Kidney glomerular epithelial cell (primary cell): ENCODE measurements around the gene OBSL1.

ENCODE experiments used
- DNase-seq: peaks from one replicate; lab custom pipeline; 2025; lab: John Stamatoyannopoulos, UW

The OBSL1 gene

GRCh38 chr2:219565130-219566080, 5.9 kb downstream of the OBSL1 start:
- no peak for DNase-seq

- no peak for DNase-seq
Measured at GRCh38 chr2:219563271-219563928, 7.9 kb downstream of the OBSL1 start.

DNA sequence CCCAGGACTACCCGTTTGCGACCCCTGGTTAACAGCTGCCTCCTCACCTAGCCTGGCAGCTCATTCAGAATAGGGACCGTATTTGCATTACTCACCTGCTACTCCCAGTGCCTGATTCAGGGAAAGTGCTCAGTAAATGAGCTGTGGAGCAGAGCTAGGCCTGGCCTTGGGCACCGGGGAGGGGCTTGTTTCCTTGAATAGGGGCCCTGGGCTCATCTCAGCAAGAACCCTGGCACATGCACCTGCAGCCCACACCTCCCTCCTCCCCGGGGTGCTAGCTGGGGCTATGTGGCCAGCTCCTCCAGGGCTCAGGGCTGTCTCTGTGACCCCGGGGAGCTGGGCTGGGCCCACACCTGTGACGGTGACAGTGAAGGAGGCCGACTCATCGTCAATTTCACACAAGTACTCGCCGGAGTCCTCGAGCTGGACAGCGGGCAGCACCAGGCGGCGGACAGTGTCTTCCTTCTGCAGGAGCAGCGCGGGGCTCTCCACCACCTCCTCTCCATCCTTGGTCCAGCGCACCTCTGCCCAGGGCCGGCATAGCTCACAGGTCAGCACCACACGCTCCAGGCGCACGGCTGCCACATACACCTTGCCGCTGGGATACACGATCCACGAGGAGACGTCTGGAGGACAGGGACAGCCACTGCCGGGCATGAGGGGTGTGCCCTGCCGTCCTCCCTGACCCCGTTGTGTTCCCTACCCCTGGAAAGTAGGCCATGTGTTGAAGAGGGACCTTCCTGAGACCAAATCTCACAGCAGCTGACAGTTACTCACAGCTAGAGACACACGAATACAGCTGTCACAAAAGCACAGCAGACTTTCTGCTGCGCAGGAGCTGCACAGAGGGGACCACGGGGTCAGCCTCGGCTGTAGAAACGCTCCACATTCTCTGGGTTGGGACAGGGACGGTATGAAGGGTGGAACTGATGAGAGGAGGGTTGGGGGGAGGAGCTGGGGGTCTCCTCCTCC, 9.0 kb downstream of the OBSL1 start:
- DNase-seq, result no peak

DNA sequence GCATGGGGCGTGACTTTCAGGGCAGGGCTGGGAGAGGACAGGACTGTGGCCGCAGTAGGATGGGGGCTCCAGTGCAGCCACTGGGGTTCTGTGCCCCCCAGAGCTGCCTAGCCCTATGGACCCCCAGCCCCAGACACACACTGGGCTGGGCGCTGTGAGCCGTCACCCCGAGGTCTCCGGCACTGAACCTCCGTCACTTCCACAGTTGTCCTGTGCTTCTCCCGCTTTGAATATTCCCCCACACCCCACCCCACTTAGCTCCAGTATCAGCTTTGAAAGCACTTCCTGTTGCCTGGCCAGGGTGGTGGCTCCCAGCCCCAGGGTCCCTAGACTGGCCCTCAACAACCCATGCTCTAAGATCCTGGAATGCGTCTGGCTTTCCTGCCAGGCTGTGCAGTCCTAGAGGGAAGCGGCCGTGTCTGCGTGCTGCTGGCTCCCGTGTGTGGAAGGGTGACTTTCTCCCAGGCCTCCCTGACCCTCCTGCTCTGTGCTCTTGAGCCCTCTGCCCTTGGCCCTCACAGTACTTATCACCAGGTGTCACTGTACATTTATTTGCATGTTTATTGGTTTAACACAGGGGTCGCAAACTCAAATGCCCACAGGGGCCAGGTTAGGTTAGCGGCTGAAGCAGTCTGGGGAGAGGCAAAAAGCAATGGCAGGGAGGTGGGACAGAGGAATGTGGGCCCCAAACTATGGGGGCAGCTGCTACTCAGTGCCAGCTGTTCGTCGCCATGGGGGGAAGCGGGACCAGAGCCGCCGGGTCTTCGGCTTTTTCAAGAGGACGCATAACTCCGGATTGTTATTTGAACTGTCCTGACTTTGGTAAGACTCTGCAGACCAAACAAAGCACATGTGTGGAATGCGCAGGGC, 9.9 kb downstream of the OBSL1 start:
- DNase-seq, result no peak

DNA sequence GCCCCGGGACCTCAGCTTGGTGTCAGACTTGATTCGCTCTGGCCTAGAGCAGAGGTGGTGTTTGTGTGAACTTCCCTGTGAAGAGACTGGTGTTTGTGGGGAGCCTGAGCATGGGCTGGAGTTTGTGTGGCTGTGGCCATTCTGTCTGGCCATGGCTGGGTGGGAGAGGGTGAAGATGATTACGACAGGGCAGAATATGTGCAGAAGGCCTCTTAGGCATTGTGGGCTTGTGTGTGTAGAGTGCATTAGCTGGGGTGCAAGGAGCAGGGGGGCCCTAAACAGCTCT, 10.5 kb downstream of the OBSL1 start:
- no peak for DNase-seq

DNA sequence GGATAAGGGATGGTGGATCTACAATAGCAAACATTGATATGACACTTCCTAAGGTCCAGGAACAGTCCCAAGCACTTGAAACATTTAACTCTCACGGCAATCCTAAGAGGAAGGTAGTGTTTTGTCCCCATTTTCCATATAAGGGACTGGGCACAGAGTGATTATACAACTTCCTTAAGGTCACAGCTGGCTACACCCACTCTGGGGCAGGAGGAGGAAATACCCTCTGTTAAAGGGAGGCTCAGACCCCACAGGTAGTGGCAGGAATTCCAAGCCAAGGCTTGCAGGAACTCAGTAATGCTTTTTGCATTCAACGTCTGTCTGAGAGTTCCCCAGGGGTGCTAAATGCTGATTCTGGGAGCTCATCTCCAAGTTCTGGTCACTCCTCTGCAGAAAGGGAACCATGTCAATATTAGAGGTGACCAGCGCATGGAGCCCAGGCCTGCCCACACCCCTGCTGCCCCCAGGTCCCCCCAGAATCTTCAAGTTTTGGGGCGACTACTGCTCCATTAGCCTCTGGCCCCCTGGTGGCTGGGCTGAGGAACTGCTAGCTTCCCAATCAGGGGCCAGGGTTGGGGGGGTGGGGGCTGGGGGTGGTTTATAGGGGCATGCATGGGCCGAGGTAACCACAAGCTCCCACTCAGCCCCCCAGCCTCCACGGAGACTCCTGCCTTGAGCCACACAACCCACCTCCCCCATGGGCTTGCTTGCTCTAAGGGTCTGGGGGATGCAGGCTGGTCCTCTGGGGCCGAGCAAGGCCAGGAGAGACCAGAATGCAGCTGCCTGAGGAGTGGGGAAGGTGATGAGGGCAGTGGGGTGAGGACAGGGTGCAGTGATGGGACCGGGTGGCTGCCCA, 11.1 kb downstream of the OBSL1 start:
- no peak for DNase-seq

DNA sequence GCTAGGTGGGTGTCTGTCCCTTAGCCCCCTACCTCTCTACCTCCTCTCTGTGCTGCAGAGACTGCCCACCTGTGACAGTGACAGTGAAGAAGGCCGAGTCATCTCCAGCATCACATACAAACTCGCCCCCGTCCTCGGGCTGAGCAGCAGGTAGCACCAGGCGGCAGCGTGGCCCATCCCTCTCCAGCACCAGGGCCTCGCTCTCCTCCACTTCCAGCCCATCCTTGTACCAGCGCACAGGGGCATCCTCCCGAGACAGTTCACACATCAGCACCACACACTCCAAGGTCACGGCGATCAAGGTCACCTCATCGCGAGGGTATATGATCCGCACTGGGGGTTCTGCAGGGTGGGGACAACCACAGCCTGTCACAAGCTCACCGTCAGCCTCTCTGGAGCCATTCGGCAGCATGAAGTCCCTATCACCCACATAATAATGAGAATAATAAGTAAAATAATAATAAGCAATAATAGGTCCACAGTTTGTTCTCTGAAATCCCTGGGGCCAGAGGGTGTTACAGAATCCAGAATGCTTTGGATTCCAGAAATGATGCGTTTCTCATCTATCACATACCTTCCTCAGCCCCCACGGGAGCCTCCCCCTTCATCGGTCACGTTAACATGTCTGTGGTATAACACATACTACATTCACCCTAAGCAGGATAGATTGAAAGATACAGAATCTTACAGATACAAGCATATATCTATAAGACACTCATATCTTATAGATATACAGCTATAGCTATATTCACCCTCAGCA, 12.0 kb downstream of the OBSL1 start:
- peak; percentile 5 for DNase-seq

DNA sequence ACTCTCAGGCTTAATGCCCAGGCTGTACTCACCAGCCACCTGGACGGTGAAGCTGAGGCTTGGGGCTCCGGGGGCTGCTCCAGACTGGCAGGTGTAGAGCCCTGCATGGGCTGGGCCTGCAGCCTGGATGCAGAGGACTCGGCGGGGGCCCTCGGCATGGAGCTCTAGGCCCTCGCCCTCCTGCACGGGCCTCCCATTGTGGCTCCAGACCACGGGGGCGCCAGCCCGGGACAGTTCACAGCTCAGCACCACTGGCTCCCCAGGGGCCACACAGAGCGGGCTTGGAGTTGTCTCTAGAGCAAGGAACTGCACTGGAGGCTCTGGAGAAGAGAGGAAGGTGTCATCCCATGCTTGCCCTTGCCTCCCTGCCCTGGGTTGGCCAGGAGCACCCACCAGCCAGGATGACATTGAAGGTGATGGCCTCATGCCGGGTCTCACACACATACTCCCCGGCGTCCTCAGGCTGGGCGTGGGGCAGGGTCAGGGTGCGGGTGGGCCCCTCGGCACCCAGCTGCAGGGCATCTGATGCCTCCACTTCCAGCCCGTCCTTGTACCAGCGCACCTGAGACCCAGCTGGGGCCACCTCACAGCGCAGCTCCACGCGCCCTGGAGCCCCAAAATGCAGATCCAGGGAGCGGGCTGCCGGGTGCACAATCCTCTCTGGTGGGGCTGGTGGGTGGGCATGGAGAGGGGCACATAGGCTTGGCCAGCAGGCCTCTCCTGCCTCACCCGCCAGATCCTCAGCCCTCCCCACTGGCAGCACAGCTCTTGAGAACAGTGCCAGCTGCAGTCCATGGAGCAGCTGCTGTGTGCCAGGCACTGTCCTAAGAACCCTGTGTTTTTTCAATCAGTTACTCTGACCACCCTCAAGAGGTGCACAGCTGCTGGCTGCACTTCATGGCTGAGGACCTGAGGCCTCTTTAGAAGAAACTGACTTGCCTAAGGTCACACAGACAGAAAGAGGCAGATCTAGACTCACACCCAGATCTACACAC, 13.3 kb downstream of the OBSL1 start:
- no peak for DNase-seq

GRCh38 chr2:219557320-219557719, 14.0 kb downstream of the OBSL1 start:
- no peak for DNase-seq

DNA sequence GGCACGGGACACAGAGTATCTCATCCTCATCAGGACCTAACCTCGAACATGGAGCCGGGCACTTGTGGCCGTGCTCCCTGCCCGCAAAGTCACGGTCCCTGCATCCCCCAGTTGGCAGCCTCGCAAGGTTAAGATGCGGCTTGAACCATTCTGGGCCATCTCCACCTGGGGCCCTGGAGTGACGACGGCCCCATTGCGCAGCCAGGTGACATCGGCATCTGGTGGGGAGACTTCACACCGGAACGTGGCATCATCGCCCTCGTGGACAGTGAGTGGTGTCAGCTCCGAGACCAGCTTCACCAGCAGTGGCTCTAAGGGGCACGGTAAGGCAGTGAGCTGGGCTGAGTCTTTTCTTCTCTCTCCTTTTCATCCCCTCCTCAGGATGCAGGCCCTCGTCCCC, 14.9 kb downstream of the OBSL1 start:
- no peak for DNase-seq

GRCh38 chr2:219555956-219556355, 15.4 kb downstream of the OBSL1 start:
- DNase-seq, result no peak

GRCh38 chr2:219554350-219554749, 17.0 kb downstream of the OBSL1 start:
- no peak for DNase-seq

GRCh38 chr2:219553463-219553963, 17.8 kb downstream of the OBSL1 start:
- DNase-seq, result no peak

DNA sequence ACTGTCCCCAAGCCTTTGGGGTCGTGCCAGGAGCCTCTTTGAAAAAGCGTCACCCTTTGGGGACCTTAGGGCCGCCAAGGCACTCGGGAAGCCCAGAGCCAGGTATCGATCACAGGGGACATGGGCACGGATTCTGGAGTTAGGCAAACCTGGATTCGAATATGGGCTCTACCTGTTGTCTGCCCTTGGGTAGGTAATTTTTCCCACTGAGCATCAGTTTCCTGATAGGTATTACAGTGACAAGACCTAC, 18.2 kb downstream of the OBSL1 start:
- no peak for DNase-seq

- peak; percentile 44 for DNase-seq
Measured at GRCh38 chr2:219552382-219553167, 18.8 kb downstream of the OBSL1 start.

- peak; percentile 22 for DNase-seq
Measured at GRCh38 chr2:219551441-219552381, 19.6 kb downstream of the OBSL1 start.

DNA sequence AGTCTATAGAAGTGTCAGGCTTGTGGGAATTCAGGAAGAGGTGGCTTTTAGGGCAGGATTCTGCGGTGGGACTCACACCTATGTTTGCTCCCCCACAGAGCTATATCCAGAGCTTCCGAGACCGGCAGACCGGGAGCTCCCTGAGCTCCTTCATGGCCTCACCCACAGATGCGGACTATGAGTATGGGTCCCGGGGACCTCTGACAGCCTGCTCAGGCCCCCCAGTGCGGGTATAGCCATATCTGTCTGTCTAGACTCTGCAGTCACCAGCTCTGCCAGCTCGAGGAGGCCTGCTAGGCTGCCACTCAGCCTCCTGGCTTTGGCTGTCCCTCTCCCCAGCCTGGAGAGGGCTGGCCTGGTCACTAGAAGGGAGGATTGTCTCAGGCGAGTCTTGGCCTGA, 21.7 kb downstream of the OBSL1 start:
- no peak for DNase-seq
